ENCODE measurements around the gene ZBTB22.
A peak's percentile ranks its signal among the peaks of the same experiment; 100 is the strongest.
"Not testable (repeated sequence)": the region's sequence is repeated elsewhere in the genome, so short reads cannot be mapped to it uniquely, and the experiment has no call there.

Gene ZBTB22

GRCh38 chr6:33277663-33278391 lies 39.7 kb downstream of the ZBTB22 start:
- DNase-seq = no peak

GRCh38 chr6:33276864-33277662 lies 40.5 kb downstream of the ZBTB22 start, which contains the start of gene B3GALT4:
B3GALT4 (plus strand) TSS chr6:33277123; CDS start chr6:33277420, 297 bp downstream.
- DNase-seq = peak; percentile 79

GRCh38 chr6:33276581-33276863 lies 41.0 kb downstream of the ZBTB22 start:
- no peak for DNase-seq

GRCh38 chr6:33275795-33276580 lies 41.6 kb downstream of the ZBTB22 start:
- DNase-seq = not testable (repeated sequence)

- no peak for DNase-seq
Measured at GRCh38 chr6:33273924-33274902, 43.3 kb downstream of the ZBTB22 start.

- DNase-seq = no peak
Measured at GRCh38 chr6:33273129-33273923, 44.2 kb downstream of the ZBTB22 start.

- DNase-seq = no peak
Measured at GRCh38 chr6:33272275-33273128, 45.0 kb downstream of the ZBTB22 start.

- peak; percentile 98 for DNase-seq
Measured at GRCh38 chr6:33271468-33272274, 45.9 kb downstream of the ZBTB22 start, which contains the start of the genes RPS18 and VPS52. RPS18 (plus strand) TSS chr6:33272075; CDS start chr6:33272120, 45 bp downstream. VPS52 (minus strand) TSS chr6:33271876; CDS start chr6:33271675, 201 bp downstream.

GRCh38 chr6:33271117-33271467 lies 46.5 kb downstream of the ZBTB22 start:
- no peak for DNase-seq

All from NCI-H1105 treated with DMSO at 0.1 percent for 48 hours (cell line).